Loucy (cell line): Measurements from ENCODE around the gene CYP3A5.

Source experiments
- EZH2phosphoT487 ChIP-seq: fragments of 200-600 bp; IDR thresholded peaks from 2 replicates; pipeline ENCODE4 v1.6.1; 2018; ENCODE audit warnings: antibody characterized with exemption, mild to moderate bottlenecking, moderate library complexity, borderline replicate concordance
- TF ChIP-seq, protein P1 (sequence below): fragments of 200-600 bp; sonication (generic); conservative IDR thresholded peaks from 2 replicates; pipeline ENCODE4 v1.5.1; 2014; ENCODE audit warnings: mild to moderate bottlenecking, antibody characterized with exemption, low read length

GRCh38 chr7:99685129-99685758 is 5.4 kb upstream of the CYP3A5 start:
- TF ChIP-seq, protein P1, sequence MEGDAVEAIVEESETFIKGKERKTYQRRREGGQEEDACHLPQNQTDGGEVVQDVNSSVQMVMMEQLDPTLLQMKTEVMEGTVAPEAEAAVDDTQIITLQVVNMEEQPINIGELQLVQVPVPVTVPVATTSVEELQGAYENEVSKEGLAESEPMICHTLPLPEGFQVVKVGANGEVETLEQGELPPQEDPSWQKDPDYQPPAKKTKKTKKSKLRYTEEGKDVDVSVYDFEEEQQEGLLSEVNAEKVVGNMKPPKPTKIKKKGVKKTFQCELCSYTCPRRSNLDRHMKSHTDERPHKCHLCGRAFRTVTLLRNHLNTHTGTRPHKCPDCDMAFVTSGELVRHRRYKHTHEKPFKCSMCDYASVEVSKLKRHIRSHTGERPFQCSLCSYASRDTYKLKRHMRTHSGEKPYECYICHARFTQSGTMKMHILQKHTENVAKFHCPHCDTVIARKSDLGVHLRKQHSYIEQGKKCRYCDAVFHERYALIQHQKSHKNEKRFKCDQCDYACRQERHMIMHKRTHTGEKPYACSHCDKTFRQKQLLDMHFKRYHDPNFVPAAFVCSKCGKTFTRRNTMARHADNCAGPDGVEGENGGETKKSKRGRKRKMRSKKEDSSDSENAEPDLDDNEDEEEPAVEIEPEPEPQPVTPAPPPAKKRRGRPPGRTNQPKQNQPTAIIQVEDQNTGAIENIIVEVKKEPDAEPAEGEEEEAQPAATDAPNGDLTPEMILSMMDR = no peak
- no peak for TF ChIP-seq EZH2phosphoT487
